Right atrium auricular region (tissue), 2 donors: Measurements from ENCODE around the gene KDM4B. TPM values are rescaled to one million over a fixed set of nuclear protein-coding genes. Genes with fewer than 3 reads are reported as not detected.

Source experiments
- DNase-seq: peaks from one replicate; pipeline ENCODE4 v3.0.0-alpha.2; 2019; ENCODE audit warnings: low spot score
- H3K27ac ChIP-seq, 2 donors: fragments of 200-600 bp; sonication (generic); 1 replicate in 1 of 2; 2 replicates in 1 of 2; pipeline ENCODE4 v1.5.1; 2016 to 2019
- H3K27me3 ChIP-seq, 2 donors: fragments of 200-600 bp; sonication (generic); one replicate each; pipeline versions ENCODE4 v1.5.1 to v1.6.0; 2017 to 2019
- H3K36me3 ChIP-seq: fragments of 200-600 bp; sonication (generic); one replicate; pipeline ENCODE4 v1.5.1; 2016
- H3K4me1 ChIP-seq, 2 donors: fragments of 200-600 bp; sonication (generic); one replicate each; pipeline versions ENCODE4 v1.5.1 to v1.6.0; 2017 to 2019
- H3K4me3 ChIP-seq, 2 donors: fragments of 200-600 bp; sonication (generic); 1 replicate in 1 of 2; 2 replicates in 1 of 2; pipeline ENCODE4 v1.5.1; 2017 to 2019; ENCODE audit warnings: mild to moderate bottlenecking in 1 of 2, moderate library complexity in 1 of 2
- H3K9me3 ChIP-seq, 2 donors: fragments of 200-600 bp; sonication (generic); one replicate each; pipeline ENCODE4 v1.5.1; 2019
- total RNA-seq, 2 donors: library from RNA; depleted of rRNA; stranded (reverse); fragments of >200 nt; gene quantifications; one replicate each; pipeline ENCODE4 v1.1.0, GENCODE V29; 2016
- TF ChIP-seq, protein P1 (sequence below), 2 donors: fragments of 200-600 bp; sonication (generic); IDR thresholded peaks; one replicate each; pipeline ENCODE4 v1.5.1; 2019; ENCODE audit warnings: antibody characterized with exemption in 2 of 2

Gene KDM4B
- total RNA-seq, 2 donors from 2014 or later, result 17.6 to 26.0 TPM

DNA sequence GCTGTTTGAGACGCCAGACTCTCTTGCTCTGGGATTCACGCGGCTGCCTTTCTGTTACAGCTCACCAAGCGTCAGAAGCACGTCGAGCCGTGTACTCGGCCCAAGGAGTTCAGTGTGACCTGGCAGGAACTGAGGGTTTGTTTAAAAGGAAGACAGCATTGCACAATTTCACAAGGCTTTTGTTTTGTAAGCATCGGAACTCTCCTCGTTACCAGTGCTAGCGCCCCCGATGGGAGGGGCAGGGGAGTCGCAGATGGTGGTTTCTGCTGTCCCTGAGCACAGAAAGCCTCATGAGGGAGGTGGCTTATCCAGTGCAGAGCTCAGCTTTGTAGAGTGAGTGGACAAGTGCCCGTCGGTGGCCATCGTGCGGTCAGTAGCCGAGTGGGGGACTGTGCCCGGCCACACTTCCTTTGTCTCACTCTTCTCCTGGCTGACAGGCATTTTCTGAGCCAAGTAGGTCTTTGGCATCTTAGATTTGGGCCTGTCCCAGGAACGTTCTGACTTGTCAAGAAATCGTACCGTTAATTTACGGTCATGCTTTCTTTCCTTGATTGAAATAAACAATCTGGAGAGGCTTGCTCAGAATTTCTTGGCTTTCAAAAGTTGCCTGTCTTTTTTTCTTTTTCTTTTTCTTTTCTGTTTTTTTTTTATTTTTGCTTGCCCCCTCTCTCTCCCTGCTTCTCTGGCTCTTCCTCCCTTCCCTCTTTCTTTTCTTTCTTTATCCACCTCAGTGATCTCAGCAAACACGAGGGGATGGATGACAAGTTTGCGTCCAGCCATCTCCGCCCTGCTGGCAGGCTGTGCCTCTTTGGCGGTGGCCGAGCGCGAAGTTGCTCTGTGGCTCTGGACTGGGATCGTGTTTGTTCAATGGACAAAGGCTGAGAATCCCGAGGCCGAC is 7.7 kb downstream of the KDM4B start:
- Histone ChIP-seq H3K4me1 (peaks cover 0 to 69% of the 10 kb centered on the region in 2 donors), H3K36me3 (no peaks in the 10 kb centered on the region), H3K4me3 (peak overlapping the region in 1 of 2 donors; percentile 24), H3K9me3 (no peaks in the 10 kb centered on the region), H3K27ac (peak overlapping the region; percentile 82), H3K27me3 (no peaks in the 10 kb centered on the region)
- TF ChIP-seq, protein P1, sequence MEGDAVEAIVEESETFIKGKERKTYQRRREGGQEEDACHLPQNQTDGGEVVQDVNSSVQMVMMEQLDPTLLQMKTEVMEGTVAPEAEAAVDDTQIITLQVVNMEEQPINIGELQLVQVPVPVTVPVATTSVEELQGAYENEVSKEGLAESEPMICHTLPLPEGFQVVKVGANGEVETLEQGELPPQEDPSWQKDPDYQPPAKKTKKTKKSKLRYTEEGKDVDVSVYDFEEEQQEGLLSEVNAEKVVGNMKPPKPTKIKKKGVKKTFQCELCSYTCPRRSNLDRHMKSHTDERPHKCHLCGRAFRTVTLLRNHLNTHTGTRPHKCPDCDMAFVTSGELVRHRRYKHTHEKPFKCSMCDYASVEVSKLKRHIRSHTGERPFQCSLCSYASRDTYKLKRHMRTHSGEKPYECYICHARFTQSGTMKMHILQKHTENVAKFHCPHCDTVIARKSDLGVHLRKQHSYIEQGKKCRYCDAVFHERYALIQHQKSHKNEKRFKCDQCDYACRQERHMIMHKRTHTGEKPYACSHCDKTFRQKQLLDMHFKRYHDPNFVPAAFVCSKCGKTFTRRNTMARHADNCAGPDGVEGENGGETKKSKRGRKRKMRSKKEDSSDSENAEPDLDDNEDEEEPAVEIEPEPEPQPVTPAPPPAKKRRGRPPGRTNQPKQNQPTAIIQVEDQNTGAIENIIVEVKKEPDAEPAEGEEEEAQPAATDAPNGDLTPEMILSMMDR (IDR thresholded peaks at IDR 0.05), result peak in 1 of 2 donors; percentile 61
- peak; percentile 96 for DNase-seq

DNA sequence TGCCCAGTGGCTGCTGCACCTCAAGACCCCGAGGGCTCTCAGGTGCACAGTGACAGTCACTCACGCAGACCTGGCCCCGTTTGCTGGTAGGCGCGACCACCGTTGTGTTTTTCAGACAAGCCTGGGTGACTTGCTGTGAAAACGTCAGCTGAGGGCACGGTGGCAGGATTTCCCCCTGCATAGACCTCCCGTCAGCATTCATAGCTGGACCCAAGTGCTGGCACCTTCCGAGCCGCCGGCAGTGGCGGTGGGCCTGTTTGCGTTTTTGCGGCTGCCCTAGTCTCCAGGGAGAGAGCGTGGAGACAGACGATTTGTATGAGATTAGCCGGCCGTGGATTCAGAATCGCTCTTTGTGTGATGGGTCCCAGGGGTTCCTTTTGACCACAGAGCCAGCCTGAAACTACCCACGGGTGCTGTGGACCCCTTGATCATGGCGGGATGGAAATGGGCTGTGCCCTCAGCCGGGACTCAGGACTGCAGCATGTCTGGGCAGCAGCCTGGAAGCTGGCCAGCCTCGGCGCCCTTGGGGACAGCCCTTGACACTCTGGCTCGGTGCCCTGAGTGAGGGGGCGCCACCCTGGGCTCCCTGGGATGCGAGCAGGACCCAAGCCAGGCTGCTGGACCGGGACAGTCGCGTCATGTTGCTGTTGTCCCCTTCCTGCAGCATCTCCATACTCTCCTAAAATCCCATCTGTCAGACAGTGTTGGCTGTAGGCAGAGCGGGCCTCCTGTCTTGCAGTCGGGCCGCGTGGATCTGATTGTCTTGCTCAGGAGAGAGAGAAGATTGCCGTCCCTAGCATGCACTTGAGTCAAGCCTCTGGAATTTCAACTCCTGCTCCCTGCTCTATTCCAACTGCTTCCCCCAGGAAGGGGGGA is 8.6 kb downstream of the KDM4B start:
- no peaks in the 10 kb centered on the region for H3K36me3 ChIP-seq
- TF ChIP-seq, protein P1 (IDR thresholded peaks at IDR 0.05), result no peak
- H3K27ac ChIP-seq, result peak overlapping the region; percentile 82
- no peaks in the 10 kb centered on the region for H3K27me3 ChIP-seq
- DNase-seq, result no peak
- peaks cover 0 to 60% of the 10 kb centered on the region in 2 donors for H3K4me1 ChIP-seq
- H3K9me3 ChIP-seq, result no peaks in the 10 kb centered on the region
- peak overlapping the region in 1 of 2 donors; percentile 18 for H3K4me3 ChIP-seq

DNA sequence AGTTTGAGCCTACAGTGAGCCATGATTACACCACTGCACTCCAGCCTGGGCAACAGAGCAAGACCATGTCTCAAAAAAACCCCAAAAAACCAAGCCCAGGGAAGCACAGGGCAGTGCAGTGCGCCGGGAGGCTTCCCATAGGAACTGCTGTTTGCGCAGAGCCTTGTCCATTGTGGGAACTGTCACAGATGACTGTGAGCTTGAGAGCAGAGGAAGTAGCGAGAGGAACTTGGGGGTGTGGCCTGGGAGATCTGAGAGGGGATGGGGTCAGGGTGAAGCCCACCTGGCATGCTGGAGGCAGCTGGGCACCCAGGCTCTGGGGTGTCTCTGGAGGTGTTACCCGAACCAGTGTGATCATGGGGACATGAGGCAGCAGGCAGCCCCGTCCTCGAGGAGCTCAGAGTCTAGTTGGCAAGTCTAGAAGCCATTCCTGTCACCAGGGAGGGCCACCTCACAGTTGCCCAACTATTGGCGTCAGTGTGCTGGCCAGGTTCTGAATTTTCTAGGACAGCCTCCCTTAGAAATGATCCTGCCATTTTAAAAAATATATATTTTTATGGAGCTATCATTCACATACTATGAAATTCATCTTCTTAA is 10.4 kb downstream of the KDM4B start:
- Histone ChIP-seq H3K27ac (peak overlapping the region in 1 of 2 donors; percentile 82), H3K4me3 (no peak overlapping the region), H3K4me1 (peaks cover 0 to 63% of the 10 kb centered on the region in 2 donors), H3K27me3 (no peaks in the 10 kb centered on the region), H3K36me3 (no peaks in the 10 kb centered on the region), H3K9me3 (no peaks in the 10 kb centered on the region)
- TF ChIP-seq, protein P1 (IDR thresholded peaks at IDR 0.05), result no peak
- no peak for DNase-seq

DNA sequence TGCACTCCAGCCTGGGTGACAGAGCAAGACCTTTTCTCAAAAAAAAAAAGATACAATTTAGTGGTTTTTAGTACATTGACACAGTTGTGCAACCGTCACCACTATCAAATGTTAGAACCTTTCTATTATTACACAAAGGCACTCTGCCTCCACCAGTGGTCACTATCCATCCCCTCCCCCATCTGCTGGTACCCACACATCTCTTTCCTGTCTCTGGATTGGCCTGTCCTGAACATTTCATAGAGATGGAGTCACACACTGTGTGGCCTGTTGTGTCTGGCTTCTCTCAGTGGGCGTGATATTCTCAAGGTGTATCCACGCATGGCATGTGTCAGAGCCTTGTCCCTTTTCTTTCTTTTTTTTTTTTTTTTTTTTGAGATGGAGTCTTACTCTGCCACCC is 11.2 kb downstream of the KDM4B start:
- Histone ChIP-seq H3K27me3 (no peaks in the 10 kb centered on the region), H3K4me1 (peaks cover 0 to 63% of the 10 kb centered on the region in 2 donors), H3K27ac (no peak overlapping the region), H3K36me3 (no peaks in the 10 kb centered on the region), H3K4me3 (no peak overlapping the region), H3K9me3 (no peaks in the 10 kb centered on the region)
- DNase-seq, result no peak
- TF ChIP-seq, protein P1 (IDR thresholded peaks at IDR 0.05), result no peak

DNA sequence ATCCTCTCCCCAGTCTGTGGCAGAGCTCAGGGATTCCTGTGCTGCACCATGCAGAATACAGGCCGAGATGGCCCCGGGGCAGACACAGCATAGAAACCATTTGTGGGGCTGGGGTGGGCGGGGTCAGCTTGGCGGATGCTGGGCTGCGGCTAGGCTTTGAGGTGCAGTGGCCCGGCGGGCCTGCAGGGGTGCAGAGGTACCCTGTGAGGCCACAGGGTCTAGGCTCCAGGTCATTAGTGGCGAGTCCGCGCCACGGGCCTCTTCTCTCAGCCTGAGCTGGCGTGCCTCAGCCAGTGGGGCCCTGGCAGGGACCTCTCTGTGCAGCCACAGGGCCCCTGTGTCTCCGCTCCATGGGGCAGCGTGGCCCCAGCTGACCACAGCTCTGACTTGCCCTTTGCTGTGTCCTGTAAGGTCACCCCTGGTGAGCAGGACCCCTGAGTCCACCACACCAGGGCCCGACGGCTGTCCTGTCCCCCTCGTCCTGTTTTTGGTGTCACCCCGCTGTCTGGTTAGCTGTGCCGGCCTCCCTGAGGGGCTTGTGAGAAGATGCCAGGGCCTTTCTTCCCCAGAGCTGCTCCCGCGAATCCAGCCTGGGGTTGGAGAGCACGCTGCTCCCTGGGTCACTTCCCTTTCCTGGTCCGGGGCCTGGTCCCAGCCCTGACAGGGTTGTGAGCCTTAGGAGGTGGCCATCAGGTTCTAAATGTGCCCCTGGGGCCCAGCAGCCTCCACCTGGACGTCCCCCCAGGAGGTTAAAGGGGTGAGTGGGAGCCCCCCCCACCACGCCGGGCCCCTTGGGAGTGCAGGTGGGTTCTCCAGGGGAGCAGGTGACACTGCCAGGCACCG is 12.1 kb downstream of the KDM4B start:
- no peak overlapping the region for H3K4me3 ChIP-seq
- no peaks in the 10 kb centered on the region for H3K36me3 ChIP-seq
- no peak for DNase-seq
- no peaks in the 10 kb centered on the region for H3K9me3 ChIP-seq
- TF ChIP-seq, protein P1 (IDR thresholded peaks at IDR 0.05), result no peak
- H3K27me3 ChIP-seq, result no peaks in the 10 kb centered on the region
- H3K27ac ChIP-seq, result peak overlapping the region in 1 of 2 donors; percentile 1
- peaks cover 0 to 61% of the 10 kb centered on the region in 2 donors for H3K4me1 ChIP-seq
